Stimulated activated CD8-positive, alpha-beta memory T cell treated with anti-CD3 and anti-CD28 coated beads, Interleukin-2, amount 100 ng/mL, for 1 hour (primary cell): ENCODE data around the gene MRPL27.

ENCODE experiments used
- DNase-seq, 2 donors: peaks; one replicate each; pipeline ENCODE4 v3.0.0-alpha.2; 2020; ENCODE audit warnings: low read depth in 2 of 2

MRPL27 gene

DNA sequence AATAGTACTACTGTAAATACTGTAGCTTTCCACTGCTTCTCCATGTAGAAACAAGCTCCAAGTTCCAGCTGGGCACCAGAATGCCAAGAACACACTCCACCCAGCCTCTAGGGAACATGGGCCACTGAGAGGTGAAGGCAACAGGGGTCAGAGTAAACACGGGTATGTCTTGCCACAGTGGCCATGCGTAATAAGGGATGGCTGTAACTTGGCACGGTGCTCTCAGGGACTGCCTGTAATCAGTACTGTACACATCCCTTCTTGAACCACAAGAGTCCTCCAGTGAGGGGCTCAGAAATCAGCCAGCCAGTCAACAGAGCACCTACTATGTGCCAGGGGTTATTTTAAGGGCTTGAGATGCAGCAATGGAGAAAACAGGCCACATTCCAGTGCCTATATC is 13.5 kb upstream of the MRPL27 start:
- DNase-seq: no peak

DNA sequence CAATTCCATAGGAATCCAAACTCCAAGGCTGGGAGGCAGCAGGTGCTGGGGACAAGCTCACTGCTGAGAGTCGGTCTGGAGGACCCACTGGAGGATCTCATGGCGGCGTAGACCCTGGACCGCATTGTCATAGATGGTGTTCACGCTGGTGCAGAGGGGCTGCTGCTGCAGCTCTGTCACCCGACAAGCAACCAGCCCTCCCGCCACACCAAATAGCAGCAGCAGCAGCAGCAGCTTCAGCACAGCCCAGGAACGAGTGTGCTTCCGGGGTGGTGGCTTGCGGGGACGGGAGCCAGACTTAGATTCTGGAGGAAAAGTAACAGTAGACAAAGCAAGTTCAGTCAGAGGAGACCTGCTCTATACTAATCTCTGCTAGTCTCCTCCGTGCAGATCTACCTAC is 9.9 kb upstream of the MRPL27 start:
- DNase-seq: no peak

DNA sequence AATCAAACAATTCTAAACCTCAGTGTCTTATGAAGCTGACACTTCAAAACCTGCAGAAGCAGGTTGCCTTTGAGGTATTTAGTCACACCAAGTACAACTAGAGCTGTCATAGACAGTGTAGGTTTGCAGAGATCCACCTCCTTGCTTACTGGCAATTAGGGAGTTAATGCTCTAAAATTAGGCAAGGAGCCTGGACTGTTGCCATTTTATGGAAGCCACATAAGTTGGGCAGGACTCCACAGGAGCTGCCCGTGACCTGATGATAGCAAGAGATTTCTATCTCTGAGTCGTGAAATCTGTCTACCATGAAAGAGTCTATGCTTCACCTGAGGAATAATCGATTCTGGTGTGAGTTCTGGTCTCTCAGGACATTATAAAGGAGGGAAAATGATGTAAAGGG is 8.9 kb upstream of the MRPL27 start:
- DNase-seq: no peak

DNA sequence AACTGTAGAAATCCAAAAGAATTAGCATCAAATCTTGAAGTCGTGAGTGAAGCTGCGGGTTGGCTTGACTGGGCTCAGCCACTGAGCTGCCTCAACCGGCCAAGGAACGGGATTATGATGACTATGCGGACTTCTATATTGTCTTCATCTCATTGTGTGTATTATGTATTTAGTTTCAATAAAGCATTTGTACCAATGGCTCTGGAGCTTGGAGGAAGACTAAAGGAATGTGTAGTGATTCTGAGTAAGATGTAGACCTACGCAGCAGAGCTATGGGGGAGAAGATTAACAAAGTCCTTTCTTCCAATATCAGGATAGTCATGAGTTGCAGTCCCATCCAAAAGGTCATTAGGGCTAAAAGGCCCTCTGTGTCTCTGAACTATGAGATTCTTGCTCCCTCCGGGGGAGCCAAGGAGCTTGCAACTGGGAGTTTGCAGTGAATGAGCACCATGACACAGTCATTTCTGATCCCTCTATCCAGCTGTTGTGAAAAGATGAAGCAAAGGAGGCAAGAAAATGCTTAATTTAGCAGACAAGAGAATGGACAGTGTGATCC is 8.4 kb upstream of the MRPL27 start:
- no peak for DNase-seq

DNA sequence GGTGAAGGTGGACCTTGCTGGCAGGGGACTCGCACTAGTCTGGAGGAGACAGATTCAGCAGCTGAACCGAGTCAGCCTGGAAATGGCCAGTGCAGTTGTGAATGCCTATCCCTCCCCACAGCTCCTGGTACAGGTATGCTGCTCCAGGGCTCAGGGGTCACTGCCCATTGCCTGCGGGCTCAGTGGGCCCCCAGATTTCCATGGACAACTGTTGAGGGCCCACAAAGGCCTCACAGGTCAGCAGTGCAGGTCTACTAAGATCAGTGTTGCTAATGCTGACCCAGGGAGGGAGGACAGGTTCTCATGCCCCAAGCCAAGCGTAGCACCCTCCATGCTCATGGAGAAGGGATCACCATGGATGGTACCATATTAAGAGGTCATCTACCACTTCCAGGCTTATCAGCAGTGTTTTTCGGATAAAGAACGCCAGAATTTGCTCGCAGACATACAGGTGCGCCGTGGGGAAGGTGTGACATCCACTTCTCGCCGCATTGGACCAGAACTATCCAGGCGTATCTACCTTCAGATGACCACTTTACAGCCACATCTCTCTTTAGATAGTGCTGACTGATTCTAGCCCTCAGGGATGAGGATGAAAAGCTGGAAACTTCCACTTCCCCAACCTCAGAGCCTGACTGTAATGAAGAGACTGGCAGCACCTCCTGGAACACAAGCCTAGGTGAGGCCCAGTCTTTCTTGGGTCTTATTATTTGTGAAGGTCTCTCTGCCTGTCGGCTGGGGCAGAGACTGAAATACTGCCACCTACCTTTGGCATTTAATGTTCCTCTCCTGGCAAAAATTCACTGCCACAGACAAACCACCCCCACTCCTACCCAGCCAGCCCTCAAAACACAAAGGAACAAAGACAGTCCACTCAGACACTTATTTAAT is 7.6 kb upstream of the MRPL27 start:
- no peak for DNase-seq

DNA sequence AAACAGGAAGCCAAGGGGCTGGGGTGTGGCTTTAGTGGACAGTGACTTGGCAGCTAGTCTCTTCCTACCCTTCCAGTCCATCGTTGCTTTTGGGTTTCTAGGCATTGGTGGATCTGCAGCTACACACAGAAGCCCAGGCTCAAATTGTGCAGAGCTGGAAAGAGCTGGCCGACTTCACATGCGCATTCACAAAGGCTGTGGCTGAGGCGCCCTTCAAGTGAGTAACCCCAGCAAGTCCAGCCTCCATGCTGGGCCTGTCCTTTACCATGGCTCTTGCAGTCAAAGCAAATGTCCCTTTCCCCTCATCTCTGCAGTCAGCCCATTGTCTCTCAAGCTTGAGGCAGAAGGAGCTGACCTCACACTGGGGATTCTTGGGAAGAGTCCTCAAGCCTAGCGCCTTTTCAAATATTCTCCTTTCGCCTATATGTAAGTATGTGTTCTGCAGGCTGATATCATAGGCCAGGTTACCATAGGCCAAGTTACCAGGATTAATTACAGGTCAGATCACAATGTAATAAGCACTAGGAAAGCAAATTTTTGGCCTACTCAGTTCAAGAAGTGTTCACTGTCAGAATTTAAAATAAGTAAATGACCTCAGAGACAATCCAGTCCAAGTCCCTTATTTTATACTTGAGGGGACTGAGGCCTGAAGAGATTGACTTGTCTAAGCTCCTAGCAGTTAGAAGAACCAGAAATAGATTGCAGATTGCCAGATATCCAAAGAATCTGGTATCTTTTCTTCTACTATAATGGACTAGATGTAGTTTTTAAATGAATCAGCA is 6.6 kb upstream of the MRPL27 start:
- no peak for DNase-seq

DNA sequence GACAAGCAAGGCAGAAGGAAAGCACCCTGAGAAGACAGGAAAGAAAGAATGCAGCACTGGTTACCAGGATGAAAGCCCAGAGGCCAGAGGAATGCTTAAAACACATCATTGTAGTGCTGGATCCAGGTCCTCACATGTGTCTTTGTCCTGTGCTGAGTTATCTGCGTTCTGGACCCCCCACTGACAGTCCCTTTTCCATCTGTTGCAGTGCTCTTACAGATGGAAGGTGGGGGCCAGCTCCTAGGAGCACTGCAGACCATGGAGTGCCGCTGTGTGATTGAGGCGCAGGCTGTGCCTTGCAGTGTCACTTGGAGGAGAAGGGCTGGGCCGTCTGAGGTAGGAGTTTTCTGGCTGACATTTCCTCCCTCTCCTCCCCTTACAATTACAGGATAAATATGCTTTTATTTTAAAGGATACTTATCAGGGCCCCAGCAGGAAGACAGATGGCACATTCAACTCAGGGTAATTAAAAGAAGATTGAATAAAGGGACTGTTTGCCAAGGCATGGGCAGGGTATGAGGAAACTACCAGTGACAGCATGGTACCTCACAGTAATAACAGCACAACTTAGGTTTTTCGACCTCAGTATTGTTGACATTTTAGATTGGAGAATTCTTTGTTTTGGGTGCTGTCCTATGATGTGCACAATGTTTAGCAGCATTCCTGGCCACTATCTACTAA is 3.0 kb upstream of the MRPL27 start:
- DNase-seq: no peak

DNA sequence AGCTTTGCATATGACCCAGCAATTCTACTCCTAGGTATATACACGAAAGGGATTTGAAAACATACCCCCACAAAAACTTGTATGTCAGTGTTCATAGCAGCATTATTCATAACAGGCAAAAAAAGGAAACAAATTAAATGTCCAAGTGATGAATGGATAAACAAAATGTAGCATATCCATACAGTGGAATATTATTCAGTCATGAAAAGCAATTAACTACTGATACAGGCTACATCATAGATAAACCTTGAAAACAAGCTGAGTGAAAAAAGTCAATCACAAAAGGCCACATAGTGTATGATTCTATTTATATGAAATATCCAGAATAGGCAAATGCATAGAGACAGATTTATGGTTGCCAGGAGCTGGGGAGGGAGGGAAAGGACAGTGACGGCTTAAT is 721 bp upstream of the MRPL27 start:
- no peak for DNase-seq

DNA sequence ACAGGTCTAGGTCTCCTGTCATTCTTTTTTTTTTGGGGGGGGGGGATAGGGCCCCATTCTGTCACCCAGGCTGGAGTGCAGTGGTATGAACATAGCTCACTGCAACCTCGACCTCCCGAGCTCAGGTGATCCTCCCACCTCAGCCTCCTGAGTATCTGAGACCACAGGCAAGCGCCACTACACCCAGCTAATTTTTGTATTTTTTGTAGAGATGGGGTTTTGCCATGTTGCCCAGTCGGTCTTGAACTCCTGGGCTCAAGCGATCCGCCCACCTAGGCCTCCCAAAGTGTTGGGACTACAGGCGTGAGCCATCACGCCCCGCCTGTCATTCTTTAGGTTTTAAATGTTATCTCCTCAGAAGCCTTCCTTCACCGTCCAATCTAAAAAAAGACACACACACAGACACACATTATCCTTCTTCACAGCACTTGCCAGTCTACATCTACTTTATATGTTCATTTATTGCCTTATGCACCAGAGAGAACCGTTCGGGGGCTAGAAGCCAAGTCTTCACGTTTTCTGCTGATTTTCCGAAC is 694 bp downstream of the MRPL27 start:
- no peak for DNase-seq

DNA sequence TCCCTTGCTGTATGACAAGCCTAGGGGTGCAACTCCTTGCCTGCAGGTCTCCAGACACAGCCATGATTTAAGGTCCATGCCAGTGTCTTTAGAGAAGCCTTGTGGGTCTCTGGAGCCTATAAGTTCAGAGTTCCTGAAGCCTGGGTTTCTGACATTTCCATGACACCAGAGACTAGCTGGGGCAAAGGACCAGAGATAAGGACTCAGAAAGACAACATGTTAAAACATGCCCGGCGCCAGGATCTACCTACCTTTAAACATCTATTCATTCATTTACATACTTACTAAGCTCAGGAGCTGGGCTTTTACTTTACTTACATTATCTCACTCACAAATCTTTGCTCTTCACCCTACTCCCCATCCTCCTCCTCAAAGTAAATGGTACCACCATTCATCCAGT is 1.5 kb downstream of the MRPL27 start:
- DNase-seq: no peak

DNA sequence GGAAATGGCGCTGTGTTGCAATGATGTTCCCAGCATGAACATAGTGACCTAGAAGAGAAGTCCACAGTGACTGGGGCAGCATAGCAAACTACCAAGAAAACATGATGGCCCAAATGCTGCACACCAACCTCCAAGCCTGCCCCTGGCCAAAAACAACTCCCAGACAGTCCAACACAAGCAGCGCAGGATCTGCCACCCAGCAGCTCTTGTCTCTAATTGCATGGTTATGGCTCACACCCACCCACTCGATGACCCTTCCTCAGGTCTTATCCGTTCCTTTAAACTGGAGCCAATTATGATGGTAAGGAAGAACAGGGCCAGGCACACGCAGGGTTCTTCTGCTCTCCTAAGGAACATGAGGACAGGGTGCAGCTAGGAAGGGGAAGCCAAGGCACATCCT is 2.9 kb downstream of the MRPL27 start:
- DNase-seq: no peak

DNA sequence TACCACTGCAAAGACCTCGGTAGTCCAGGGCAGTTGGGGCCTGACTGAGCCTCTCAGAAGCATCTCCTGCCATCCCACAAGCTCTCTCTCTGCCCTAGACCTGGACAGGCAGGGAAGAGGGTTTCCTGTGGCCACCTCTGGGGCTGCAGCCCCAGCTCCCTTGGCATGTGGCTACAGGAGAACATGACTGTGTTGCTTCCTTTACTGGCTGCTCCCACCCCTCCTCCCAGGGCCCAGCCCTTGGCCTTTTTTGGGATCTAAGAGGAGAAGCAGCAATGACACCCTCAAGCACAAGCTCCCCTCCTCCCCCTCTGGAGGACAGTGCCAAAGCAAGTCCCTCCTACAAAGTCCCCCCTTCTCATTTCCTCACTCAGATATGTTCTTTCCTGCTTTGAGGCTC is 5.6 kb downstream of the MRPL27 start:
- no peak for DNase-seq

DNA sequence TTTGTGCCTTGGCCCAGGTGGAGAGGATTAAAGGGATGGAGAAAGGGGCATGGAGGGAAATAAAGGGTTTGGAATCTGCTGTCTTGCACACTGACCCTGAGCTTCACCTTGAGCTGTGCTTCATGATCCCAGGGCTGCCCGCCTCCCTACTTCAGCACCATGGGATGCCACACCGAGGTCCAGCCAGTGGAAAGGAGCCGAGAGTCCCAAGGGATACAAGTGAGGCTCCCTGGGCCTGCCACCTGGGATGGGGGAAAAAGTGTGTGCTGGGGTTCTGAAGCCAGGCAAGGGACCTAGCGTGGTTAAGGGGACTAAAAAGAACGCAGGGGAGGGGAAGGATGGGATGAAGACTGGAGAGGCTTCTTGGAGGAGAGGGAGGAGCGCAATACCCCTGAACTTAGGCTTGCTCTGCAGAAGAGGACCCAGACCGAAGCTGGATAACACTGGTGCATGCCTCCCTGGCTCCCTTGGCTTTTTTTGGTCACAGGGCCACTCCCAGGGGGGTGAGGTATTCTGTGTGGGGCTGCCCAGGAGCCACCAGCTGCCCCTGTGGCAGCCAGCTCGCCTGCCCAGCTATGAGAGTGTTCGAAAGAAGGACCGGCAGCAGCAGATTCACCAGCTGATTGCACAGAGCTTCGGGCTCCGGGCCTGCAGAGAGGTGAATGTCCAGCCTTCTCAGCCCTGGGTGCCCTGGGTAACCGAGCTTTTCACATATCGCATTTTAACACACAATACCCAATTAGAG is 7.2 kb downstream of the MRPL27 start:
- DNase-seq: no peak

DNA sequence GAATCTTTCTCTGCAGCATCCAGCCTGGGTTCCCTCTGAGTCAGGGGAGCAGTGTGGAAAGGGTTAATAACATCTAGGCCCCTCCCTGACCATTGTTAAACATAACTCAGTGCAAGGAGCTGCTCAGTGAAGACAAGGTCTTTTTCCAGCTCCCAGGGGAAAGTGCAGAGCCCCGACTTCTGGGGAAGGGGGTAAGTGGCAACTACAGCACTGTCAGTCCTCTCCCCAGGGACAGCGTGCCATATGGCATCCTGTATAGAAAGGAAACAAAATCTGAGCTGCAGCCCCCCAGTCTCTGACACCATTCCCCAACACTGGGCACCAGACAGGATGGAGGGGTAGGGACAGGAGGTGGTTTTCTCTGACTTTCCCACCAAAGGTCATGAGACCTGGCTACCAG is 7.8 kb downstream of the MRPL27 start:
- no peak for DNase-seq

DNA sequence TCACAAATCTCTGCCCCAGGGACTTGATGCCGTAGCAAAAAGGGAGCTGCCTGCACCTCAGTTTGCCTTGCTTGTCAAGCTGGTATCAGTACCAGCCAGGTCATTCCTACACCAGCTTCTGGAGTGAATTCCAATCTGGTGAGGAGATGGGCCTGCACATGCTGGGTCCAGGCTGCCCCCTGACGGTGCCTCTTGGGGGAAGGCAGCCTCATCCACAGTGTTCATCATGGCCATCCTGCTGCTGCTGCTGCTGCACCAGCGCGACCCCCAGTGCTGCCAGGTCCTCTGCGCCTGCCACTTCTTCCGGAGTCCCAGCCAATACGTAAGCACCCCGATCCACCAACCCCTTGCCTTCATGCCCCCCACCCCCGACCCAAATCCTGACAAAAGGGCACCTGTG is 8.3 kb downstream of the MRPL27 start:
- DNase-seq: no peak

DNA sequence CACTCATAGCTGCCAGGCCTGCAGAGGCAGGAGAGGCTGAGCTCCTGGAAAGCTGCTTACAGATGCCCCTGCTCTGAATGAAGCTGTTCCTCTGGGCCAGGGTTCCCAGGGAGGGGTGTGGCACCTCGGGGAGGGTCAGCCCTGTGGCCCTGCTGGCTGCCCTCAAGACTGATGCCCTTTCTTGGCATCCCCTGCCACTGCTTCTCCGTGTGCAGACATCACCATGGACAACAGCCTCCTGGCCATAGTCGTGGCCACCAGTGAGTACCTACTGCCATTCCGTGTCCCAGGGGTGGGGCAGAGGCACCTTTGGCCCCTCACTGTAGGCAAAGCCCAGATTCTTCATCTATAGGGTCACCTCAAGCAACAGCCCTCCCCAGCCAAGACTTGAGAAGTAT is 8.9 kb downstream of the MRPL27 start:
- no peak for DNase-seq

DNA sequence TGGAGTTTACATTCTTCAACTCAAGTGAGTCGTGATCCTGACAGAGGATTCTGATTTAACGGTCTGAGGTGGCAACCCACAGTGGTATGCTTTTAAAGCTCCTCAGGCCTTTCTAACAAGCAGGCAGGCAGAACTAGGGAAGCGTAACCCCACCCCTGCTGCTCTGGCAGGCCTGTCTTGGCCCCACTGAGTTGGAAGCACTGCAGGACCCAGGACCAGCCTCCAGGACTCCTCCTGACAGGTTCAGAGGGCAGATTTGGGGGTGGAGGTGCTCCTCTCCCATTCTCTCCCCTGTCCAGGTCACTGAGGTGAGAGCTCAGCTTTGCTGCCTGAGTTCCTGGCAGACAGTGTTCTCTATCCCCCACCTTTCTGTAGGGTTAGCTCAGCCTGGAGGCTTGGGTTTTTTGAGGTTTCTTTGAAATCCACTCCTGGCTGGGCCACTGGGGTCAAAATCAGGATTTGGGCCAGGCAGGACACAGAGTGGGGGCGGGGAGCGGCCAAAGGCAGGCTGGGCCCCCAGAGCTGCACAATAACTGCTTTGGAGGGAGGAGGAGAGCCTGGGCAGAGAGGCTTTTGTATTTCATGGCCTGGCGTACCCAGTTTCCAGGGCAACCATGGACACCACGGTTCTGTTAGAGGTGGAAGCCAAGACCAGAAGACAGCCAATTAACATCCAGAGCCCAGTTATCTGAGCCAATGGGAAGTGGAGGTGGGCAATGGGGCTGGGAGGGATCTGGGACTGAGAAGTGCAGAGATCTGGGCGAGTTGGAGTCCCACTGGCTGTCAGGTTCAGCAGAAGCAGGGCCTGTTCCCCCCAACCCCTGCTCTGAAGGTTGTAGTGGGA is 9.5 kb downstream of the MRPL27 start:
- no peak for DNase-seq

DNA sequence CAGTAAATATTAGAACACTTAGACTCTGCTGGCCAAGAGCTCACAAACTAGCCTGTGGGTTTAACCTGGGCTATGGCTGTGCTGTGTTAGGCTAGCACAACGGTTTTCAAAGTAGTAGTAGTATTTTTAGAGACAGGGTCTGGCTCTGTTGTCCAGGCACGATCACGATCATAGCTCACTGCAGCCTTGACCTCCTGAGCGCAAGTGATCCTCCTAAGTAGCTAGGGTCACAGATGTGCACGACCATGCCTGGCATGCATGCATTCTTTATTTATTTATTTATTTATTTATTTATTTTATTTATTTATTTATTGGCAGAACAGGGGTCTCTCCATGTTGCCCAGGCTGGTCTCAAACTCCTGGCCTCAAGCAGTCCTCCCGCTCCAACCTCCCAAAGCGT is 10.3 kb downstream of the MRPL27 start:
- no peak for DNase-seq

DNA sequence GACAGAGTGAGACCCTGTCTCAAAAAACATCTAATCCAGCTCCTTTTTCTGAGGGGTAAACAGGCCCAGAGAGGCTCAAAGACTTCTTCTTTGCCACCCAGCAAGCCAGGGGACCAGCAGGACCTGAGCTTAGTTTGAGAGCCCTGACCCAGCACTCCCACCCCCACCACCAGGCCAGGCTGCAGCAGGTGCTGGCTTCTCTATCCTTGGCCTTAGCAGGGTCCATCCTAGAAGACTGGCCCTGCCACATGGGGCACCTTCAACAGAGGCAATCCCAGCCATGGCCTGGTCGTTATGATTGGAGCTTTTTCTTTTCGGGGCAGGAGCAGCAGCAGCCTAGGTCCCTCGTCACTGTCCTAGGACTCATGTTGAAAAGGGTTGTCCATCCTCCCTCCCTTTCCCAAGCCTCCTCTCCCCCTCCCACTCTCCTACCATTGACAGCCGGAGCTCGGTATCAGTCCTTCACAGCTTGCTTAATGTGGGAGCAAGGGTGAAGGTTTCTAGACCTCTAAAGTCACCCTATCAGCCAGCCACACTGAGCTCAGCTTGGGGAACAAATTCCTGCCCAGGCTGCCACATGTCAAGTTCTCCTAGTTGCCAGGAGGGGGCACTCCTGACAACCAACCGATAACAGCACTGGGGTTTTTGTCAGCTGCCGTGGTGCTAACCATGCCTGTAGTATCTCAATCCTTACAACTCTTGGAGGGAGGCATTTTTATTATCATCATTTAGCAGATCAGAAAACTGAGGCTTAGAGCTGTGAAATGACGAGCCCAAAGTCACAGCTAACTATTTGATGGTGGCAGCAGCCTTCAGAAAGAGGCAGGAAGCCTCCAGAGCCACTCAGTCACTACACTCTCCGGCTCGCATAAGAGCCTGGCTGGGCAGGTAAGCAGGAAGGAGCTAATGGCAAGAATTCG is 11.2 kb downstream of the MRPL27 start:
- peak in 1 of 2 donors; percentile 31 for DNase-seq
